ENCODE data around the gene CPHXL.

CPHXL gene

GRCh38 chr16:75726390-75726789 lies at the start of gene CPHXL:
TSS of gene CPHXL (minus strand) at chr16:75726490. CDS start at chr16:75726442, 48 bp downstream.
- no peak for DNase-seq

- DNase-seq: no peak
Observed at GRCh38 chr16:75774197-75774596, 47.9 kb upstream of the CPHXL start.

- DNase-seq: no peak
Observed at GRCh38 chr16:75770051-75770450, 43.8 kb upstream of the CPHXL start.

- peak; percentile 45 to 47 for DNase-seq
Observed at GRCh38 chr16:75764154-75764768, 38.0 kb upstream of the CPHXL start.

GRCh38 chr16:75763204-75763603 lies 36.9 kb upstream of the CPHXL start:
- DNase-seq: no peak

GRCh38 chr16:75762746-75763145 lies 36.5 kb upstream of the CPHXL start:
- no peak for DNase-seq

GRCh38 chr16:75761108-75761507 lies 34.8 kb upstream of the CPHXL start:
- DNase-seq: no peak

GRCh38 chr16:75760018-75760519 lies 33.8 kb upstream of the CPHXL start:
- DNase-seq: no peak

- no peak for DNase-seq
Observed at GRCh38 chr16:75758215-75758614, 31.9 kb upstream of the CPHXL start.

GRCh38 chr16:75754141-75754540 lies 27.9 kb upstream of the CPHXL start:
- no peak for DNase-seq

- DNase-seq: no peak
Observed at GRCh38 chr16:75750528-75750927, 24.2 kb upstream of the CPHXL start.

- DNase-seq: no peak
Observed at GRCh38 chr16:75746359-75746758, 20.1 kb upstream of the CPHXL start.

- DNase-seq: no peak
Observed at GRCh38 chr16:75745823-75746222, 19.5 kb upstream of the CPHXL start.

- DNase-seq: no peak
Observed at GRCh38 chr16:75745242-75745641, 19.0 kb upstream of the CPHXL start.

GRCh38 chr16:75742424-75743047 lies 16.2 kb upstream of the CPHXL start:
- DNase-seq: no peak

GRCh38 chr16:75733305-75734211 lies 7.3 kb upstream of the CPHXL start:
- no peak for DNase-seq

- no peak for DNase-seq
Observed at GRCh38 chr16:75732871-75733270, 6.6 kb upstream of the CPHXL start.

GRCh38 chr16:75727221-75727620 lies 931 bp upstream of the CPHXL start:
- DNase-seq: no peak

GRCh38 chr16:75718452-75718851 lies 7.8 kb downstream of the CPHXL start:
- DNase-seq: no peak

GRCh38 chr16:75714661-75715060 lies 11.6 kb downstream of the CPHXL start:
- no peak for DNase-seq

- no peak for DNase-seq
Observed at GRCh38 chr16:75710344-75710743, 15.9 kb downstream of the CPHXL start.

GRCh38 chr16:75703306-75703705 lies 23.0 kb downstream of the CPHXL start:
- DNase-seq: no peak

- DNase-seq: no peak
Observed at GRCh38 chr16:75702242-75702641, 24.0 kb downstream of the CPHXL start.

- DNase-seq: no peak
Observed at GRCh38 chr16:75701361-75701760, 24.9 kb downstream of the CPHXL start, which contains the start of gene DUXB. TSS of gene DUXB (minus strand) at chr16:75701461. CDS start at chr16:75701418, 43 bp downstream.
